Iris pigment epithelial cell (primary cell): ENCODE results near the gene PDZRN3.
A peak's percentile ranks its signal among the peaks of the same experiment; 100 is the strongest.

Source experiments
- DNase-seq: peaks from one replicate; pipeline ENCODE4 v3.0.0-alpha.2; 2011; ENCODE audit warnings: low read depth

The PDZRN3 gene

GRCh38 chr3:73451301-73451944, 173.3 kb downstream of the PDZRN3 start:
- no peak for DNase-seq

- no peak for DNase-seq
These were observed 175.0 kb downstream of the PDZRN3 start for GRCh38 chr3:73449774-73450173.

GRCh38 chr3:73448761-73449301, 175.9 kb downstream of the PDZRN3 start:
- no peak for DNase-seq

GRCh38 chr3:73448041-73448440, 176.7 kb downstream of the PDZRN3 start:
- no peak for DNase-seq

- DNase-seq = no peak
These were observed 177.6 kb downstream of the PDZRN3 start for GRCh38 chr3:73447111-73447510.

- no peak for DNase-seq
These were observed 178.2 kb downstream of the PDZRN3 start for GRCh38 chr3:73446467-73447110.

- DNase-seq = no peak
These were observed 181.9 kb downstream of the PDZRN3 start for GRCh38 chr3:73442886-73443285.

GRCh38 chr3:73442152-73442551, 182.6 kb downstream of the PDZRN3 start:
- no peak for DNase-seq

GRCh38 chr3:73437828-73438227, 186.9 kb downstream of the PDZRN3 start:
- no peak for DNase-seq

GRCh38 chr3:73435055-73435454, 189.7 kb downstream of the PDZRN3 start:
- DNase-seq = no peak

- DNase-seq = no peak
These were observed 191.1 kb downstream of the PDZRN3 start for GRCh38 chr3:73433687-73434086.

GRCh38 chr3:73433079-73433478, 191.7 kb downstream of the PDZRN3 start:
- no peak for DNase-seq

GRCh38 chr3:73432706-73433032, 192.1 kb downstream of the PDZRN3 start:
- DNase-seq = no peak

- DNase-seq = peak; percentile 50
These were observed 192.6 kb downstream of the PDZRN3 start for GRCh38 chr3:73432023-73432705.

GRCh38 chr3:73431183-73431900, 193.4 kb downstream of the PDZRN3 start:
- DNase-seq = no peak

GRCh38 chr3:73427048-73427706, 197.6 kb downstream of the PDZRN3 start:
- no peak for DNase-seq

- no peak for DNase-seq
These were observed 198.1 kb downstream of the PDZRN3 start for GRCh38 chr3:73426606-73427005.

- DNase-seq = no peak
These were observed 201.6 kb downstream of the PDZRN3 start for GRCh38 chr3:73423116-73423515.

GRCh38 chr3:73422571-73422970, 202.2 kb downstream of the PDZRN3 start:
- DNase-seq = no peak

- no peak for DNase-seq
These were observed 204.8 kb downstream of the PDZRN3 start for GRCh38 chr3:73419942-73420341.

GRCh38 chr3:73419179-73419803, 205.4 kb downstream of the PDZRN3 start:
- DNase-seq = peak; percentile 71

GRCh38 chr3:73418681-73419080, 206.1 kb downstream of the PDZRN3 start:
- no peak for DNase-seq
